Islet of Langerhans (tissue), 1 donor: ENCODE data around the gene IMMP2L.
"Not testable (repeated sequence)": the region's sequence is repeated elsewhere in the genome, so short reads cannot be mapped to it uniquely, and the experiment has no call there.

Experiments used
- FAIRE-seq: peaks from one replicate; lab custom pipeline; 2011; peaks lifted over from hg19 to GRCh38; lab: Jason Lieb, UNC

The IMMP2L gene

DNA sequence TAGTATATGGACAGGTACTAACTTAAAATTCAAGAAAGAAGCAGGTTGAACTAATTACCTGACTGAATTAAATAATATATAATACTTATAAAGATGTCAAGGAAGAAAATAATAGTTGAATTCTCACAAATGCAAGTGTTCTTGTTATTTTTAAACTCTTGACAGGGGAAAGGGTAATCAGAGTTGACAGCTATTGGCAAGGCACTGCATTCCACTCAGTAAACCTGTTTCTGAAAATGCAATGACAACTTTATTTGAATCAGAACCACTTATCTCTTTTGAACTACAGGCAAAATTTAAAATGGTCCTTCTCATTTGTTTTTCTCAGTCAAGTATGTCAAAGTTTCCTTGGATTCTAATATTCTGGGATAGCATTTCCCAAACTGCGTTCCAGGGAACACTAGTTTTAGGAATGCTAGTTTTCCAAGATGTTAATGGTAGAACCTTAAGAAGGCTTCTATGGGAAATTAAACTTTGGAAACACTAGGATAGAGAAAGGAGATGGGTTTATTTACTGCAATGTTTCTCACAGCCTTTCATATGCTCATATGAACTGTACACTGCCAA is 575.1 kb downstream of the IMMP2L start:
- no peak for FAIRE-seq

DNA sequence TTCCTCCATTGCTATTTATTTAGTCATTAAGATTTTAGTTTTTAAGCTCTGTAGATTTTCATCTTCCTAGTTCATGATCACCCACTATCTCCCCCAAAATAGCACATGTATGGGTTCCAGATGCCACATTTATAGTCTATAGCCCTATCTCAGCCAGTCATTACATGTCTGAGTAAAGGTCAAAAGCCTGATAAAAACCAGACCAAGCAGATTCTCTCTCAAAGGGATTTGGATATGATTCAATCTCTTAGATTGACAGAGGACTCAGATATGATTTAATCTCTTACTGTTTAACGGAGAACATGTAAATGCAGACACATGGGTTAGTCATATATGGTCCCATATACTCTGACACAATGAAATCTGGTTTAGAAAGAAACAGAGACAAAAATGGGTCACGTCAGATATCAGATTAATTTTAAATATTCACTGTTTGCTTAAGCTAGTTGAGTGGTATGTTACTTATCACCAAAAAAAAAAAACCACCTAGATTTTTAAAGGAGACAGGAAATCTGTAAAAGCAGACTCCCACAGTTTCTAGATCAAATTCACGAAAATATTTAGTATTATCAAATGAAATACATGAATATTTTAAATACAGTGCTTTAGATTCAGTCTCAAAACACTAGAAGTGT is 578.4 kb downstream of the IMMP2L start:
- no peak for FAIRE-seq

DNA sequence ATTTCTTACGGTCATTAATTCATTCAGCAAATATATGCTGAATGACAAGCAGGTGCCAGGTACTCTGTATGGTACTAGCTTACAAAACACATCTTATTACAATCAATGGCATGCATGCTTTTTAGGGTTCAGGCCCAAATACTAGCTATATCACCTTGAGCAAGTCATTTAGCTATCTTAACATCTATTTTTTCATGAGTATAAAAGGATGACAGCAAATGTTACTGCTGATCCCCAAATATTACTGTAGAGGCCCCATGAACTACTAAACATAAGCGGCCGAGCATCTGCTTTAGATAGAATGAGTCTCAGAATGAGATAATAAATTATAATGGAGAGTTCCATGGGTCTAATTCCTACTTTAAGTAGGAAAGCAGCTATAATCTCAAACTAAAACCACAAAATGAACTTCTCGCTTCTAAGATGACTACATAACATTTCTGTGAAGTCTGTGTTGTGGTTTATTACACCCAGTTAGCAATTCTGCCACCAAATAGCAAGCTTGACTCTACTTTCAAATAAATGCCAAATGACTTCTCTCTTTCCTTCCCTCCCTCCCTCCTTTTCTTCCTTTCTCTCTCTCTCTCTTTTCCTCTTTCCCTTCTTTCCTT is 585.1 kb downstream of the IMMP2L start:
- no peak for FAIRE-seq

DNA sequence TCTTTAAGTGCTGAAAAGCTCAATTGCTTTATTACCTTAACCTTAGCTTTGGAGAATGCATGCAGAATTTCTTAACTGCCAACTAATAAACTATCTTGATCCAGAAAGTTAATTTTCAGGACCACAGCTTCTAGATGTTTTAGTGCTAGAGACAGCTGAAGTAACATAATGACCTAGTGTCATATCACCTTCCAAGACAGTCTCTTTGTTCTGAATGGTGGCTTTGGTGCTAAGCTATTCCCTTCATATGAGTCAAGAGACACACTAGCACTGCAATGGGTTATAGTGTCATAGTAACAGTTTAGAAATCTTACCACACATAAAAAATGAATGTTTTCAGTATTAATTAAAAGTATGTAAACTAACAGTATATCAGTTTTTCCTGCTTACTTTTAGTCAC is 586.8 kb downstream of the IMMP2L start:
- FAIRE-seq: no peak

DNA sequence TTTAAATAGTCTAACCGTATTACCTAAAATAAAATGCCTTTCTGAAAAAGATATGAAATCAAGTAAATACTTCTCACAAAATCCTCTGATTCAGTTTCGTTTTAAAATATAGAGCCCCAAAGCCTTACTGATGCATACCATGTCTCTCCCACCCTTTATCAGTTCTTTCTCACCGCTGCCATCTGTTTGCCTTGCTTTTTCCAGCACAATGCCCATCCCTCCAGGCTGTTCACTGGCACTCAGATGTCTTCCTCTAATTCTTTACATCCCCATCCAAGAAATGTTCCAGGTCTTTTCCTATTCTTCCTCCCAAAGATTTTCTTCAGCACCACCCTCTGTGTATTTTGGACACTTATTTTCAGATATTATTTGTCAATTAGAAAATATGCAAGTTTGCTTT is 587.9 kb downstream of the IMMP2L start:
- FAIRE-seq: no peak

DNA sequence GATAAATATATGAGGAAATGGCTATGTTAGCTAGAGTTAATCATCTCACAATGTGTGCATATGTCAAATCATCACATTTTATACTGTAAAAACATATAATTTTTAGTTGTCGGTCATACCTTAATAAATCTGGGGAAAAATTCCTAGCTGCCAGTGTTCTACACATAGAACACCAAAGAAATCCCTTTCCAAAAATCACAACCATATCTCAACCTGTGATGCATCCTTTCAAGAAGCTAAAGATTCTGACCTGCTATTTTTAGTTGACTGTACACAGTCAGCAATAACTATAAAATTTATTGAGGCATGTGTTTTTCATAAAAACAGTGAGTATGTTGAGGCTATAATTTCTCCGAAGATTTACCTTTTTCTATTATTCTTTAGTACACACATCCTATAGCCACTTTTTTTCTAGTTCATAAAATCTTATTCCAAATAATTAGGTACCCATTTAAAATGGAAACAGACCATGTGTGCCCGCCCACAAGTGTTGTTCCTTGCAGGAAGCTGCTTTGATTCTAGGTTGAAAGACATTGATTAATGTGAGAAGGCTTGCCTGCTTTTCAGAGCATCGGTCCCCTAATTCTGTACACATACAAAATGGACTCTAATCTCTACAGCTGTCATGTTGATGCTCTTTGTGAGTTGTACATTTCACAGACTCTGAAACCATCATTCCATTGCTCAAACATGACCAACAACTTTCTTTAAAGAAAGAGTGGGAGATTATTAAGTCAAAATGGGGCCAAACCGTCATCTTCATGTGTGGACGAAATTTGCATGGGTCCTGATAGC is 588.9 kb downstream of the IMMP2L start:
- no peak for FAIRE-seq

DNA sequence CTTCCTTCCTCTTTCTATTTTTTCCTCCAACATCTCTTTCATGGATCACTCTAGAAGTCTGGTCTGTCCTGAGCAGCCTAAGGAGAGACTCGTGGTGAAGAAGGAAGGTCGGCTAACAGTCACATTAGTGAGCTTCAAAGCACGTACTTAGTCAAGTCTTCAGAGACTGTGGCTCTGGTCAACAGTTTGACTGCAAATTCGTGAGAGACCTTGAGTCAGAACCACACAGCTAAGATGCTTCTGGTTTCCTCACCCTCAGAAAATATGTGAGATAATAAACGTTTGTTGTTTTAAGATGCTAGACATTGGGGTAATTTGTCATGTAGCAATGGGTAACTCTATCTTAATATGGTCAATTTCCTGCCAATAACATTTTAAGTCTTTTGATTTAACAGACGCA is 597.5 kb downstream of the IMMP2L start:
- no peak for FAIRE-seq

DNA sequence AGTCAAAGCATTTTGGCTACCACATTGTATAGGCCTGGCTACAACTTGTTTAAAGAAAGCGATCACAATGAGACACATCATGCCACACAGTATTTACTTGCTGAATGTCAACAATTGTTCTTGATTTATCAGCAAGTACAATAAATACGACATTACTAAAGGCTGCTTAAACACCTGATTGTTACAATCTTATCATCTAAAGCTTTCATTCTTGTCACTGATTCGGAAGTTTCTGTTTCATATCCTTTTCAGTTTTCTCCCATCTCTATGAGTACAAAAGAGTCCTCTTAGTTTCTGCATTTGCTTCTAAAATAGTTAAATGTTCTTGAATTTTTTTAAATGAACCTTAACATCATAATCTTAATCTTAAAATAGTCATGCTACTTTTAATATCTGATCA is 599.5 kb downstream of the IMMP2L start:
- FAIRE-seq: no peak

DNA sequence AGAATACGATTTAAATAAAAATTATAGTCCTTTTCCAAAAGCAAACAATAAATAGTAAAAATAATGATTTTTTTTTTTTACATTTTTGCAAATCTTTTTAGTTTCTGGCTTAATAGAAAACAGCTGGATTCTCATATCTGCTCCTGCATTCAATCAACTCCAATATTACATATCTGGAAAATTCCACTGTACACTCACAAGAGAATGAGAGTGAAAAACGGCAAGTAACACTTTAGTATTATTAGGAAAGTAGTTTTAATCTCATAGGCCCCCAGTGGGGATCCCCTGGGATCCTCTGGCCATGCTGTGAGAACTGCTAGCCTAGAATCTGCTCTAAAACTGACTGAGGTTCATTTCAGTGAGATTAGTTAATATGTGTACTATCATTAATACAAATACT is 599.9 kb downstream of the IMMP2L start:
- no peak for FAIRE-seq

DNA sequence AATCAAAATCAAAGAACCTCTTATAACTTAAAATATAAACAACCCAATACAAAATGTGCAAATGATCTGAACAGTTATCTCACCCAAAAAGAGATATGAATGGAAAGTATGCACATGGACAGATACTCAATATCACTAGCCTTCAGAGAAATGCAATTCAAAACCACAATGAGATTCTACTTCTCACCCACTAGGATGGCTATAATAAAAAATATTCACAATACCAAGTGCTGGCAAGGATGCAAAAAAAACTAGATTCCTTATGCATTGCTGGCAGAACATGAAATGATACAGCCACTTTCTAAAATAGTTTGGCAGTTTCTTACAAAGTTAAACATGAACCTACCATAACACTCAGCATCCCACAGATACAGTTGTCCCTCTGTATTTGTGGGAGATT is 601.5 kb downstream of the IMMP2L start:
- no peak for FAIRE-seq

DNA sequence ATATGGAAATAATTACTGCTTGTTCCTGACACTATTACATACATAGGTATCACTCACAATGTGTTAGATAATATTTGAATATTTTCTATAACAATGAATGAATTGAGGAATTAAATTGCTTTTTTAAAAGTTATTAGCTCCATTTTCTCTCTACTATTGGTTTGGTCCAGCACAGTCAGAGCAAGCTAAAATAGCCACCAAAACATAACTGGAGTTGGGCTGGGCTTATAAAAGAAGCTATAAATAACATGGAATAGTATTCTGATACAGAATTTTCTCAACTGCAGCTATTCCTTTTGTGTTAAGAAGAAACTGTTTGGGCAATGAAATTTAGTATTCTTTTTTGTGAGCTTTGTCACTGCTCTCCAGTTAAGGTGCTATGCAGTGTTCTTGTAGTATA is 614.0 kb downstream of the IMMP2L start:
- FAIRE-seq: no peak

DNA sequence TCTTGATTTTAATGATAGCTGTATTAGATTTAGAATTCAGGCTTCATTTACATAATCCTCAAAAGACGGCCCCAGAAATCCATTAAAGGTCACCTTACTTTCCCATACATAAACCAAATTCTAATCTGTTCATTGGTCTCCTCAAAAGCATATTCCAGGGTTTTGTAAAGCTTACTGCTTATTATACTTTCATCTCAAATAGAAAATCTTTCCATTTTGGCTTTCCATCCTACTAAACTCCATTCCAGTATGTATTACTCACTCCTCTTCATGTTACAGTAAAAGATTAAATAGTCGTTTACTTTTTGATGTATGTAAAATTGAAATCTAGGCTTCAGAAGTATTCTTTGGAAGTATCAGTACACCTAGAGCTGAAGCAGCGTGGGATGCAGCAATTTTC is 614.9 kb downstream of the IMMP2L start:
- FAIRE-seq: no peak

DNA sequence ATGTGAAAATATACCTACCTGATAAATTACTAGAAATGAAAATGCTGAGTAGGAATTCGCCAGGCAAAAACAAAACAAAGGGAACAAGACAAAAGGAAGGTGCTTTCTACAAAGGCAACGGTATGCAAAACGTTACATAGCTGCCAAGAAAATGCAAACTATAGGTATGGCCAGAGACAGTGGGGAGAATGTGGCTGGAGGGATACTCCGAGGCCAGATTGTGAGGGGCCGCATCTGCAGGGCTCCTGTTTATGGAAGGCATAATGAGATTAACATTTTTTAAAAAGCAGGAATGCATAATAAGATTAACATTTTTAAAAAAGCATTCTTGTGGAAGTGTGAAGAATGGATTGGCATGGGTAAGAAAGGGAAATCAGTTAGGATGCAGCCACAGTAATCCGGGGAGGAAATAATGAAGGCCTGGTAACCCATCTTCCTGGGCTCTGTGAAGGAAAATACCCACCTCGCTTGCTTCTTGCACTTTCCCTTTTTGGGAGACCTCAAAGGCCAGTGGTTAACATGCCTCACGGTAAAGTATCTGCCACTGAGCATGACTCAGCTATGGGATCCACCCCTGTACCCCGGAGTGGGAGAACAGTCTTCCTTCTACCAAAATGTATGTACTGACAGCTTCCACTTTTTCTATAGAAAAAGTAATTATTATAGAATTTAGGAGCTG is 617.2 kb downstream of the IMMP2L start:
- FAIRE-seq: no peak

DNA sequence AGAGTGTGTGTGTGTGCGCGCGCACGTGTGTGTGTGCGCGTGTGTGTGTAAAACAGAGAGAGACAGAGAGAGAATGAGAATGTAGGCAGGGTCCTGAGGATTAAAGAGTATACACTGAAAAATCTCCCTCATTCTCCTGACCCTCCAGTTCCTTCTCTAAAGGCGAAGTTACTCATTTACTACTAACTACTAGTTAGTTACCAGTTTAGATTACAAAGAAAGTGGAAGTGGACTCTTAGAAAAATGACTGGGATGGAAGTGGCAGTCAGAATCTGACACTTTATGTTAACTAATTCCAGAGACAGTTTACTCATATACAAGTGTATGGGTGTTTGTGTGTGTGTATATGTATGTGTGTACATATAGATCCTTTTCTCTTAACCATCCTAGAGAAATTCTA is 617.8 kb downstream of the IMMP2L start:
- no peak for FAIRE-seq

DNA sequence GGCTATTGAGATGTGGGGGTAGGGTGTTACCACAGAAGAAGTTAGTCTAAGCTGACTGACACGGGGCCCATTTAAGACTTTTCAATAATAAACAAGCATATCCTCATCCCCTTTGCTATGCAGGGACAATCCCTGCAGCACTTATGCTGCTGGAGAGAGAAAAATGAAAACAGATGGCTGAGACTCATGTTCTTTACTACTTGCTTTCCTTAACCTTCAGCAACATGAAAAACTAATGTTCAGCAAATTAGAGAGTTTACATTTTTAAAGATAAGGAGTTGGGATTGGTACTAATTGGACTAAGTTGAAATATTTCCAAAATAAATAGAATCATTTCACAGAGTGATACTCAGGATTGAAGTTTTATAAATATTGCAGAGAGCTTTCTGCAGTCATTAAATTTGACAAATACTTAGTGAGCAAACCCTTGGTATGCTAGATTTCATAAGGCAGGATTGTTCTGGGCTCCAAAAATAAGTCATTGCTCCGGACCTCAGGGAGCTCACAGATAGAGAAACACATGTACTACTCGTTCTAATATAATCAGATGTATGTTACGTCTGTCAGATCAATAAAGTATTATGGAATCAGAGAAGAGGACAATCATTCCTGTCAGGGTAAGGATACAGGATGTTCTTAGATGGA is 618.5 kb downstream of the IMMP2L start:
- no peak for FAIRE-seq

DNA sequence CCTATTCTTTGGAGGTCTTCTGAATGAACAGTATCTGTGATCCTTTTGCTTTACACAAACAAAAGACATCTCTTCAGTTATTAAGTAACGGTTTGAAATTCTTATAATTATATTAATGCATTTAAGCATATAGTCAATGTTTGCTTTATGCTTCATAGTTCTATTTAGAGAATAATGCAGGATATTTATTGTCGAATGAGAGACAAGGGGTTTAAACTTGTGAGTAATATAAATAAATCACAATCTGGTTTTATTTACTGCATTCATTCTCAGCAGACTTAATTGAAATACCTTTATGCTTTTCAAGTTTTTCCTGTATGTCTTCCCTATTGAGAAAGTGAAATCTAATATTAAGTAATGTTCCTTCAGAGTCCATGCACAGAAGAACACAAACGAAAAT is 620.9 kb downstream of the IMMP2L start:
- no peak for FAIRE-seq

DNA sequence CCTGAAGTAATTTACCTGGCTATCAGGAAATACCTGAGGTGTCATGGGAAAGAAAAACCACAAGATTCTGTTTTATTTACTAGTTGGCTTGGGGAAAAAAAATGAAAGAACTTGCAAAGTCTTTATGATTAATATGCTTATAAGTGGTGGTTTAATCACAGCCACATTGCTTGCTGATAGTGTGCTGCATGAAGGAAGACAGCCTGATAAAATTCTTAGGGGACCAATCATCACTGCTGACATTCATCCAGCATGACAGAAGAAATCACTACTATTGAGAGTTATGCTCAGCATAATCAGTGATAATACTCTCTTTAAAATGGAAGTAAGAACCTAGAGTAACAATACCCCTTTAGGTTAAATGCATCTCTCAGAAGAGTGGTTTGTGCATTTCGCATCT is 621.5 kb downstream of the IMMP2L start:
- FAIRE-seq: no peak

DNA sequence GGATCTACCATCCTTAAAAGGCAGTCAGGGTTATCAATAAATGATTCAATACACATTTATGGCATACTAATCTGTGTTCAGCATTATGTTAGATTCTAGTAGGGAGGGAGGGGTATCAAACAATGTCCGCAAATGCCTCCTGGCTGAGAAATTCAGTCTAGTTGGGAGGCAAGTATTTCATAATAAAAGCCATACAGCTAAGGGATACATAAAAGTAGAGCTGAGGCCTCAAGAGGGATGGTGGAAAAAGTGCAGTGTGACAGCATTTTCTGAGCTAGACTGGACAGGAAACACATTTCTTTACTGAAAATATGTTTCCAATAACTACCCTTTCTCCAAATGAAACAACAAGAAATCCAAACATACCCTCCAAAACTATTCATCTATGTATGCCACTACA is 624.1 kb downstream of the IMMP2L start:
- FAIRE-seq: no peak

DNA sequence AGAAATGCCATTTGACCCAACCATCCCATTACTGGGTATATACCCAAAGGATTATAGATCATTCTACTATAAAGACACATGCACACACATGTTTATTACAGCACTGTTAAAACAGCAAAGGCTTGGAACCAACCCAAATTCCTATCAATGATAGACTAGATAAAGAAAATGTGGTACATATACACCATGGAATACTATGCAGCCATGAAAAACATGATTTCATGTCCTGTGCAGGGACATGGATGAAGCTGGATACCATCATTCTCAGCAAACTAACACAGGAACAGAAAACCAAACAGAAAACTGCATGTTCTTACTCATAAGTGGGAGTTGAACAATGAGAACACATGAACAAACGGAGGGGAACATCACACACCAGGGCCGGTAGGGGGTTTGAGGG is 625.6 kb downstream of the IMMP2L start:
- not testable (repeated sequence) for FAIRE-seq

DNA sequence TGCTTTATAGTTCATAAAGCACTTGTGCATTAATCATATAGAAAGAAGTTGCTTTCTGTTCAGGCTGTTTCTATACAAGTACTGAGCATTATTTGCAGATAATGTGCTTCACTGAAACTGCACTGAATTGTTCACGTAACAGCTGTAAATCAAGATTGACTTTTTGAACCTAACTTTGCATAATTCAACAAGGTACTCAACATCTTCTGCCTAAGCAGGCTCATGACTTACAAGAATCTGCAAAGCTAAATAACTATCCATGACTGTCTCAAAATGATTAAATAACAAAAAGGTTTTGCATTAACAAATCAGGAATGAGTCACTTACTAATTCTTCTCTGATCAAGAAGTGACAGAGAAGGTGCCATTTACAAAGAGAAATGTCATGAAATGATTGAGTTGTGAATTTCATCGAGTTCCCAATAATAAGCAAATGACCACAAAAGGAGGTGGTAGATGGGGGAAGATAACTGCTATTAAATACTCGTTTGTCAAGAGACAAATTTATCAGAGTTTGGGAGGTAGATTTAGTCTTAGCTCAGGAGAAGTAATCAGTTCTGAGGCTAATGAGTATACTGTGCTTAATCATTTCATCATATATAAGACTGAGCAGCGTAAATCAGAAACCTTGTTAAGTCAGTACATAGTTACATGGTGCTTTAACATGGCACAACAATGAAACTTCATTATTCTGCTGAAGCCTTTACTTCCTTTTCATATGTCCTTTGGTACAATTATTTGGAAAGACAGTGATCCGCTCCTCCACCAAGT is 632.6 kb downstream of the IMMP2L start:
- no peak for FAIRE-seq

DNA sequence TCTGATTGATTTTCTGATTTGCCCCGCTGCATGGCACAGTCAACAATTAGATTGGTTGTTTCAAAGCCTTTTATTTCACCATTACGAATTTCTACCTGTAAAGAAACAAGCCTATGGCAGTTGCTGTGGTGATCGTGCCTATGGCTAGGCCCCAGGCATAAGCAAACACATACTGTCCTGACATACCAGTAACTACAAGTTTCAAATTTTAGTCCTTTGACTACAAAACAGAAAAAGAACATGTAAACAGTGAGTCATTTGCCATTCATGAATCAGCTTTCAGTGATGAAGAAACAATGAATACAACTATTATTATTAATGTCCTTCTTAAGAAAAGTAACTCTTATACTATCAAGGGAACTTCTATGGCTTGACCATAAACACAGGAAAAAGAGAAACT is 639.4 kb downstream of the IMMP2L start:
- no peak for FAIRE-seq
